ENCODE data around the gene RRP9.

The RRP9 gene

GRCh38 chr3:51942603-51943450, 1.1 kb upstream of the RRP9 start:
- H3K9ac ChIP-seq (ENCODE audit: low read length), result peak overlapping the region; percentile 95

DNA sequence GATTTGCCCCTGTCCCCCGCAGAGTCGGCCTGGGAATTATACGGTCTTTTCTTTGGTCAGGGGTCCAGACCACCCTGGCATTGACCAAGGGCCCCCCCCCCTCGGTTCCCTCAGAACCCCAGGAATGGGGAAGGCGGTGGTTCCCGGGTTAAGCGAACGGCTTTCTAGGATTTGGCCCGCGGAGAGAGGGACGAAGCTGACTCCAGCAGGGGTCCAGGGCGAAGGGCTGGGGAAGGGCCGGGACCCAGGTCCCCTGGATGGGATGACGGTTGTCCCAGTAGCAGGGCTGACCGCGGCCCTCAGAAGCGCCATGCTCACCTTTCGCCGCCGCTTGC, 274 bp downstream of the RRP9 start:
- H3K4me3 ChIP-seq (ENCODE audit: low read length), result peak overlapping the region; percentile 86
- peak overlapping the region; percentile 89 for H3K9ac ChIP-seq (ENCODE audit: low read length)
- DNase-seq (ENCODE audit: low read depth), result no peak
- no peaks in the 10 kb centered on the region for H3K9me3 ChIP-seq (ENCODE audit: control insufficient read depth, low read length)
- H3K4me1 ChIP-seq (ENCODE audit: control insufficient read depth, insufficient read depth, low read length), result peaks cover 36% of the 10 kb centered on the region
- peaks cover 54% of the 10 kb centered on the region for H3K36me3 ChIP-seq (ENCODE audit: control insufficient read depth, insufficient read depth, low read length, severe bottlenecking)
- no peaks in the 10 kb centered on the region for H3K27me3 ChIP-seq (replicated peaks; ENCODE audit: control insufficient read depth, insufficient read depth, low read length)

More at GRCh38 chr3:51942603-51943450, 1.1 kb upstream of the RRP9 start:
- Histone ChIP-seq H3K9me3 (ENCODE audit: control insufficient read depth, low read length) (no peaks in the 10 kb centered on the region), H3K4me1 (ENCODE audit: control insufficient read depth, insufficient read depth, low read length) (peaks cover 36% of the 10 kb centered on the region), H3K27me3 (replicated peaks; ENCODE audit: control insufficient read depth, insufficient read depth, low read length) (no peaks in the 10 kb centered on the region), H3K4me3 (ENCODE audit: low read length) (peak overlapping the region; percentile 78), H3K36me3 (ENCODE audit: control insufficient read depth, insufficient read depth, low read length, severe bottlenecking) (peaks cover 42% of the 10 kb centered on the region)
- peak; percentile 55 for DNase-seq (ENCODE audit: low read depth)

DNA sequence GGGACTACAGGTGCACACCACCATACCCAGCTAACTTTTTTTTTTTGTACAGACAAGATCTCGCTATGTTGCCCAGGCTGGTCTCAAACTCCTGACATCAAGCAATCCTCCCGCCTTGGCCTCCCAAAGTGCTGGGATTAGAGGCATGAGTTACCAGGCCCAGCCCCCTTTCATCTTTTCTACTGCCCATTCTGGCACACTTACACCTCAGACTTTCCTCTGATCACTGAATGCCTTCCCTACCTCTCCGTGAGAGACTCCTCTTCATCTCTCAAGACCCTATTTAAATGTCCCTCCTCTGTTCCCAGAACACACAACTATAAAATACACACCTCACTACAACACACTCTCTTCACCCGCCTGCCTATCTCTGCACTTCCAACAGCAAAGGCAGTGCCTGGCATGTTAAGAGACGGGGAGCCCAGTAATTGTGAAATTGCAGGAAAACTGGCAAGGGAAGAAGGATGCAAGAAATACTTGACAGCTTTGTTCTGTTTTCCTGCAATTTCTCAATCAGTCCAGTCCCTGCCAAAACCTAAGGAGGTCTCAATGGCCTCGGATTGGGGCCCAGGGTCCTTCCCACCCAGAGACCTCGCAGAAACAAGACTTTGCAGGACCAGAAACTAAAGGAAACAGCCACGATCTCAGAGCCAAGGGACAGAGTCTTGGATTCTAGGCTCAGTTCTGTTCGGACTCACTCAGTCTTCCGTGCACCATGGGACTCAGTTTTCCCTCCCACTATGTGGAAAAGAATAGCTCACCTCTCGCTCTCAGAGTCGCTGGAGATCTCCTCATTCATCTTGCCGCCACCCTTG, 849 bp downstream of the RRP9 start:
- peak; percentile 73 for DNase-seq (ENCODE audit: low read depth)

GRCh38 chr3:51938780-51939425, 2.8 kb downstream of the RRP9 start:
- no peaks in the 10 kb centered on the region for H3K27me3 ChIP-seq (replicated peaks; ENCODE audit: control insufficient read depth, insufficient read depth, low read length)
- no peaks in the 10 kb centered on the region for H3K9me3 ChIP-seq (ENCODE audit: control insufficient read depth, low read length)
- no peak overlapping the region for H3K9ac ChIP-seq (ENCODE audit: low read length)
- H3K36me3 ChIP-seq (ENCODE audit: control insufficient read depth, insufficient read depth, low read length, severe bottlenecking), result peaks cover 59% of the 10 kb centered on the region
- peak overlapping the region; percentile 48 for H3K4me3 ChIP-seq (ENCODE audit: low read length)
- no peak for DNase-seq (ENCODE audit: low read depth)
- peaks cover 36% of the 10 kb centered on the region for H3K4me1 ChIP-seq (ENCODE audit: control insufficient read depth, insufficient read depth, low read length)

More for the DNA sequence above, 849 bp downstream of the RRP9 start:
- H3K27me3 ChIP-seq (replicated peaks; ENCODE audit: control insufficient read depth, insufficient read depth, low read length), result no peaks in the 10 kb centered on the region
- H3K9me3 ChIP-seq (ENCODE audit: control insufficient read depth, low read length), result no peaks in the 10 kb centered on the region
- peaks cover 36% of the 10 kb centered on the region for H3K4me1 ChIP-seq (ENCODE audit: control insufficient read depth, insufficient read depth, low read length)
- H3K9ac ChIP-seq (ENCODE audit: low read length), result peak overlapping the region; percentile 89
- H3K36me3 ChIP-seq (ENCODE audit: control insufficient read depth, insufficient read depth, low read length, severe bottlenecking), result peaks cover 54% of the 10 kb centered on the region
- H3K4me3 ChIP-seq (ENCODE audit: low read length), result peak overlapping the region; percentile 86

GRCh38 chr3:51937611-51938450, 3.9 kb downstream of the RRP9 start:
- Histone ChIP-seq H3K27me3 (replicated peaks; ENCODE audit: control insufficient read depth, insufficient read depth, low read length) (no peaks in the 10 kb centered on the region), H3K4me1 (ENCODE audit: control insufficient read depth, insufficient read depth, low read length) (peaks cover 28% of the 10 kb centered on the region), H3K9ac (ENCODE audit: low read length) (no peak overlapping the region), H3K4me3 (ENCODE audit: low read length) (no peak overlapping the region), H3K36me3 (ENCODE audit: control insufficient read depth, insufficient read depth, low read length, severe bottlenecking) (peaks cover 70% of the 10 kb centered on the region), H3K9me3 (ENCODE audit: control insufficient read depth, low read length) (no peaks in the 10 kb centered on the region)
- DNase-seq (ENCODE audit: low read depth), result no peak

DNA sequence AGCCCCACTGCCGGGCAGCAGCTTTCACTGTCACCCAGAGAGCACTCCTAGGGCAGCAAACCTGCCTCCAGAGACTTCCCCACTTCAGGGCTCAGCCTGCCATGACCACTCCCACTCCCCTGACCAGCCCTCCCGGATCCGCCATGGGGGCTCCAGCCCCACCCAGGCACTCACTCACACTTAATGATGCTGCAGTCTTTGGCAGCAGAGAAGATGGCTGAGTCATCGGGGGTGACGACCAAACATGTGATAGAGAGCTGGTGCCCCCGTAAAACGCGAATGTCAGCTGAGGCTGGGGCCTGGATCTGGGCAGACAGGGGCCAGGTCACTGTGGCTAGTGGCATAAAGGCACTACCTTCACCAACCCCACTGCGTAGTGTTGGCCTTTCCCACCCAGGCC, 4.7 kb downstream of the RRP9 start:
- H3K4me3 ChIP-seq (ENCODE audit: low read length), result no peak overlapping the region
- no peaks in the 10 kb centered on the region for H3K9me3 ChIP-seq (ENCODE audit: control insufficient read depth, low read length)
- peaks cover 75% of the 10 kb centered on the region for H3K36me3 ChIP-seq (ENCODE audit: control insufficient read depth, insufficient read depth, low read length, severe bottlenecking)
- peaks cover 21% of the 10 kb centered on the region for H3K4me1 ChIP-seq (ENCODE audit: control insufficient read depth, insufficient read depth, low read length)
- H3K27me3 ChIP-seq (replicated peaks; ENCODE audit: control insufficient read depth, insufficient read depth, low read length), result no peaks in the 10 kb centered on the region
- DNase-seq (ENCODE audit: low read depth), result no peak
- H3K9ac ChIP-seq (ENCODE audit: low read length), result no peak overlapping the region

DNA sequence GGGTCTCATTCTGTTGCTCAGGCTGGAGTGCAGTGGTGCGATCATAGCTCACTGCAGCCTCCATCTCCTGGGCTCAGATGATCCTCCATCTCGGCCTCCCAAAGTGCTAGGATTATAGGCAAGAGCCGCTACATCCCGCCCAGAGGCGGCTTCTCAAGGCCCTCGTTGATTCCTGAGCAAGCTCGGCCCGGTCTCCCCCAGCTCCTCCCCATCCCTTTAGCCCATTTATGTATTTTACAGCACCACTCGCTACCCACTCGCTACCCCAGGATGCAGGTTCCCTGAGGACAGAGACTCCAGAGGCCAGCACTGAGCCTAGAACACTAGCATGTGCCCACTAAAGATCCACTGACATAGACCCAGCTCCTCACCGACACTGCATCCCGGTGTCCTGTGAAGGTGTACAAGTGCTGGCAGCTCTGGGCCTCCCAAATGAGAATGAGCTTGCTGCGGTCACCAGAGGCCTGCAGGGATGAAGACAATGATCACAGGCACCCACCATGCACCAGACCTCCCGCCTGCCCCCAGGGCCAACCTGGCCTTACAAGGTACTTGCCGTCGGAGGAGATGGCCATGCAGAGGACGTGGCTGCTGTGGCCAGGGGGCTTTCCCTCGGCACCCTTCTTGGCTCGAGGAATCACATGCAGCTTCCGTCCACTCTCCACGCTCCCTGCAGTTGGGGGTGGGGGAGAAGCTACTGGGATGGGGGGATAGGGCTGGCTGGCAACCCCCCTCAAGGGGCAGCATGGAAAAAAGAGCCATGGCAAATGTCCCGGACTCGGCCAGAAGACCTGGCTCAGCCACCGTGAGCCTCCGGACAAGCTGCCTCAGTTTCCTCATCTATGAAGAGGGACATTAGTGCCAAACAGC, 5.6 kb downstream of the RRP9 start:
- no peaks in the 10 kb centered on the region for H3K9me3 ChIP-seq (ENCODE audit: control insufficient read depth, low read length)
- peaks cover 21% of the 10 kb centered on the region for H3K4me1 ChIP-seq (ENCODE audit: control insufficient read depth, insufficient read depth, low read length)
- H3K4me3 ChIP-seq (ENCODE audit: low read length), result no peak overlapping the region
- H3K27me3 ChIP-seq (replicated peaks; ENCODE audit: control insufficient read depth, insufficient read depth, low read length), result no peaks in the 10 kb centered on the region
- H3K36me3 ChIP-seq (ENCODE audit: control insufficient read depth, insufficient read depth, low read length, severe bottlenecking), result peaks cover 81% of the 10 kb centered on the region
- no peak overlapping the region for H3K9ac ChIP-seq (ENCODE audit: low read length)
- DNase-seq (ENCODE audit: low read depth), result no peak

GRCh38 chr3:51934991-51935885, 6.5 kb downstream of the RRP9 start:
- Histone ChIP-seq H3K4me1 (ENCODE audit: control insufficient read depth, insufficient read depth, low read length) (peaks cover 15% of the 10 kb centered on the region), H3K4me3 (ENCODE audit: low read length) (no peak overlapping the region), H3K36me3 (ENCODE audit: control insufficient read depth, insufficient read depth, low read length, severe bottlenecking) (peaks cover 90% of the 10 kb centered on the region), H3K9ac (ENCODE audit: low read length) (no peak overlapping the region), H3K27me3 (replicated peaks; ENCODE audit: control insufficient read depth, insufficient read depth, low read length) (no peaks in the 10 kb centered on the region), H3K9me3 (ENCODE audit: control insufficient read depth, low read length) (no peaks in the 10 kb centered on the region)
- no peak for DNase-seq (ENCODE audit: low read depth)

GRCh38 chr3:51934139-51934850, 7.4 kb downstream of the RRP9 start:
- Histone ChIP-seq H3K36me3 (ENCODE audit: control insufficient read depth, insufficient read depth, low read length, severe bottlenecking) (peaks cover 88% of the 10 kb centered on the region), H3K9ac (ENCODE audit: low read length) (no peak overlapping the region)

More at GRCh38 chr3:51934139-51934850, 7.4 kb downstream of the RRP9 start:
- H3K9me3 ChIP-seq (ENCODE audit: control insufficient read depth, low read length), result no peaks in the 10 kb centered on the region
- H3K27me3 ChIP-seq (replicated peaks; ENCODE audit: control insufficient read depth, insufficient read depth, low read length), result no peaks in the 10 kb centered on the region
- peaks cover 6% of the 10 kb centered on the region for H3K4me1 ChIP-seq (ENCODE audit: control insufficient read depth, insufficient read depth, low read length)
- H3K4me3 ChIP-seq (ENCODE audit: low read length), result no peak overlapping the region
- DNase-seq (ENCODE audit: low read depth), result no peak

Measured in adipocyte (in vitro differentiated cells).